Stimulated activated CD4-positive, alpha-beta T cell treated with anti-CD3 and anti-CD28 coated beads, Interleukin-1b, Interleukin-23, amount 100 ng/mL, for 1 hour (primary cell): Measurements from ENCODE around the gene LTA4H.

Source experiments
- DNase-seq, 2 donors: peaks; one replicate each; pipeline ENCODE4 v3.0.0-alpha.2; 2020; ENCODE audit warnings: low read depth in 2 of 2

LTA4H gene

DNA sequence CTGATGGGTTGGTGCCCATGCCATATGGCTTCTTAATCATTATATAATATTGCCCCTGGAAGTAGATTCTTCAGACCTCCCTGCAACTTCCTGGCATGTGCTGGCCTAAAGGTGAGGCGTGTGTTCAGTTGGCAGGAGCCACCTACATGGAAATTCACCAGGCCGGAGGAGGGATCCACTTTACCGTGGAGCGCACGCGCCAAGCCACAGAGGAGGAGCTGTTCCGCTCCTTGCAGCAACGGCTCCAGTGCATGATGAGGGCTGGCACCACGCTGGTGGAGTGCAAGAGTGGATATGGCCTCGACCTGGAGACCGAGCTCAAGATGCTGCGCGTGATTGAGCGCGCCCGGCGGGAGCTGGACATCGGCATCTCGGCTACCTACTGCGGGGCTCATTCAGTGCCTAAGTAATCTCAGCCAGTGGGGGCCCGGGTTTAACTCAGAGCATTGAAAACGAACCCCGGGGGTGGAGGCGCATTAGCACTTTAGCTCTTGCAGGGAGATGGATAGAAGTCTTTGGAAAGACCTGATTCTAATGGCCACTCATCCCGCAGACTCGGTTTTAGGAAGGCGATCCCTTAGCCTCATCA, 78.7 kb downstream of the LTA4H start:
- DNase-seq: no peak

DNA sequence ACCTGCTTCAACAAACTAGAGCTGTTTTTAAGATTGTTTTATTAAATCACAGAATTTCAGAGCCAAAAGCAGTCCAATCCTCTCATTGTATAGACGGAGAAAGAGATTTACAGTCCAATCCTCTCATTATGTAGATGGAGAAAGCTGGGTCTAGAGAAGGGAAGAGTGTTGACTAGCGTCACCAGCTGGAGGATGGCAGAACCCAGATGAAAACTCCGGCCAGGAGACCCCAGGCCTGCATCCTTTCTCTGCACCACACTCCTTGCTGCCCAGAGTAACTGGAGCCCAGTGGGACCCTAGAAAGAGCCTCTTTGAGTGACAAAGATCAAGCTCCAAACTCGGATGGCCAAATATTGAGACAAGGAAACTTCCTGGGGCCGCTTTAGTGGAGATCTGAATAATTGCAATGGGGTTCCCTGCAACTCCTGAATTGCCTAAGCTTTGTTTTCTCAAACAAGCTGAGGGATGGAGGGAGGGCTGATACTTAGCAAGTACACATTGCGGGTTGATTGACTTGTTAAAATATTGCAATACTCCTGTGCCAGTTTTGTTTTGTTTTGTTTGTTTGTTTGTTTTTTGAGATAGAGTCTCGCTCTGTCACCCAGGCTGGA, 79.7 kb downstream of the LTA4H start:
- no peak for DNase-seq

DNA sequence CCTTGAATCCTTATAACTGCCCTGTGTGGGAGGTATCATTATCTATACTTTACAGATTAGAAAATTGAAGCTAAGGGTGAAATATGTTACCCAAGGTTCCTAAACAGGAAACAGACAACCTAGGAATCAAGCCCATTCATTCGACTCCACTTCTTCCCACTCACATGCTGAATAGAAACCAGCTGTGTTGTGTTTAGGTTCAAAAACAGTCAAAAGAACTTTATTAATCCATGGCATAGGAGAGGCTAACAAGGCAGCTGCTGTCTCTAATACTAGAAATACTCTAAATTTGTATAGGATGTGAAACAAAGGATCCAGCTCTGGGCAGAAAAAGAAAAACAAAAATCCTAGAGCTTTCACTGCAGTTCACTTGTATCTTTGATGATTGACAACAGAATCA, 82.4 kb downstream of the LTA4H start:
- DNase-seq: no peak

DNA sequence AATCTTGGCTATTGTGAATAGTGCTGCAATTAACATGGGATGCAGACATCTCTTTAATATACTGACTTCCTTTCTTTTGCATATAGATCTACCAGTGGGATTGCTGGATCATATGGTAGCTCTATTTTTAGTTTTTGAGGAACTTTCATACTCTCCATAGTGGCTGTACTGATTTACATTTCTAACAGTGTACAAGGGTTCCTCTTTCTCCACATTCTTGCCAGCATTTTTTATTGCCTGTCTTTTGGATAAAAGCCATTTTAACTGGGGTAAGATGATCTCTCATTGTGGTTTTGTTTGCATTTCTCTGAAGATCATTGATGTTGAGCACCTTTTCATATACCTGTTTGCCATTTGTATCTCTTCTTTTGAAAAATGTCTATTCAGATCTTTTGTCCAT, 83.9 kb downstream of the LTA4H start:
- no peak for DNase-seq
